ENCODE measurements around the gene ZNF385B. TPM values are rescaled to one million over a fixed set of nuclear protein-coding genes. Genes with fewer than 3 reads are reported as not detected.

Gene ZNF385B
- total and polyA plus RNA-seq, 7 donors, result 0.35 to 5.6 (median 3.0) TPM; not detected in 1

- no peak for DNase-seq
- peaks cover 0 to 10% (median 0%) of the 10 kb centered on the region in 4 donors for H3K4me1 ChIP-seq
- WGBS, 2 donors, result 69 to 71% methylated on average over 5 of the region's 5 CpGs
- no peaks in the 10 kb centered on the region for H3K36me3 ChIP-seq
- no peak overlapping the region for H3K4me3 ChIP-seq
- H3K27me3 ChIP-seq, result no peaks in the 10 kb centered on the region
- H3K9me3 ChIP-seq, result no peaks in the 10 kb centered on the region
- no peak overlapping the region for H3K27ac ChIP-seq
- intact Hi-C loops (cut with DNase I), result loop anchor here (10.0 kb wide), 2 partner anchors 521 to 951 kb away; no protein-coding TSS in a partner anchor
- no peak for TF ChIP-seq CTCF (IDR thresholded peaks at IDR 0.05)
- no peak for TF ChIP-seq EP300 (IDR thresholded peaks at IDR 0.05)
- no peak for TF ChIP-seq POLR2AphosphoS5 (IDR thresholded peaks at IDR 0.05)
- no peak for TF ChIP-seq POLR2A (IDR thresholded peaks at IDR 0.05)
Measured at GRCh38 chr2:179745635-179746256, 115.7 kb downstream of the ZNF385B start.

GRCh38 chr2:179744401-179744800 is 117.0 kb downstream of the ZNF385B start:
- TF ChIP-seq POLR2A (IDR thresholded peaks at IDR 0.05) (no peak), EP300 (IDR thresholded peaks at IDR 0.05) (no peak), CTCF (IDR thresholded peaks at IDR 0.05) (no peak), POLR2AphosphoS5 (IDR thresholded peaks at IDR 0.05) (no peak)
- intact Hi-C loops (cut with DNase I), result loop anchor here (10.0 kb wide), 2 partner anchors 520 to 950 kb away; no protein-coding TSS in a partner anchor
- H3K27me3 ChIP-seq, result no peaks in the 10 kb centered on the region
- no peak overlapping the region for H3K4me3 ChIP-seq
- no peaks in the 10 kb centered on the region for H3K36me3 ChIP-seq
- peaks cover 0 to 7% (median 0%) of the 10 kb centered on the region in 4 donors for H3K4me1 ChIP-seq
- no peak overlapping the region for H3K27ac ChIP-seq
- DNase-seq, result no peak
- no peaks in the 10 kb centered on the region for H3K9me3 ChIP-seq
- 40 to 60% methylated on average over 5 of the region's 5 CpGs for WGBS, 2 donors

GRCh38 chr2:179741317-179741716 is 120.1 kb downstream of the ZNF385B start:
- Histone ChIP-seq H3K36me3 (no peaks in the 10 kb centered on the region), H3K27ac (no peak overlapping the region), H3K27me3 (no peaks in the 10 kb centered on the region), H3K4me1 (no peaks in the 10 kb centered on the region), H3K9me3 (no peaks in the 10 kb centered on the region), H3K4me3 (no peak overlapping the region)
- peak in 3 of 4 donors; percentile 17 to 85 (median 67) for TF ChIP-seq EP300 (IDR thresholded peaks at IDR 0.05)
- TF ChIP-seq CTCF (IDR thresholded peaks at IDR 0.05), result no peak
- no peak for TF ChIP-seq POLR2A (IDR thresholded peaks at IDR 0.05)
- TF ChIP-seq POLR2AphosphoS5 (IDR thresholded peaks at IDR 0.05), result peak in 3 of 4 donors; percentile 51 to 67 (median 58)
- no peak for DNase-seq
- intact Hi-C loops (cut with DNase I), result loop anchor here (10.0 kb wide), 2 partner anchors 517 to 947 kb away; no protein-coding TSS in a partner anchor

- H3K9me3 ChIP-seq, result no peaks in the 10 kb centered on the region
- intact Hi-C loops (cut with DNase I), result no loop called here
- no peak overlapping the region for H3K27ac ChIP-seq
- no peaks in the 10 kb centered on the region for H3K4me1 ChIP-seq
- H3K4me3 ChIP-seq, result no peak overlapping the region
- no peaks in the 10 kb centered on the region for H3K36me3 ChIP-seq
- TF ChIP-seq POLR2AphosphoS5 (IDR thresholded peaks at IDR 0.05), result no peak
- WGBS, 2 donors, result 59 to 82% methylated on average over 1 of the region's 1 CpG
- DNase-seq, result no peak
- H3K27me3 ChIP-seq, result no peaks in the 10 kb centered on the region
Measured at GRCh38 chr2:179729966-179730365, 131.4 kb downstream of the ZNF385B start.

GRCh38 chr2:179726461-179727180 is 134.8 kb downstream of the ZNF385B start:
- 93 to 96% methylated on average over 5 of the region's 5 CpGs for WGBS, 2 donors

More at GRCh38 chr2:179726461-179727180, 134.8 kb downstream of the ZNF385B start:
- Histone ChIP-seq H3K27ac (no peak overlapping the region), H3K27me3 (no peaks in the 10 kb centered on the region), H3K4me1 (no peaks in the 10 kb centered on the region), H3K4me3 (no peak overlapping the region), H3K9me3 (no peaks in the 10 kb centered on the region), H3K36me3 (no peaks in the 10 kb centered on the region)
- DNase-seq, result no peak
- TF ChIP-seq POLR2AphosphoS5 (IDR thresholded peaks at IDR 0.05) (no peak), CTCF (IDR thresholded peaks at IDR 0.05) (no peak), POLR2A (IDR thresholded peaks at IDR 0.05) (no peak), EP300 (IDR thresholded peaks at IDR 0.05) (no peak)
- intact Hi-C loops (cut with DNase I), result no loop called here
